ENCODE measurements around the gene BRIP1. TPM values are rescaled to one million over a fixed set of nuclear protein-coding genes. Genes with fewer than 3 reads are reported as not detected.

Gene BRIP1
- polyA plus RNA-seq, 1 of the 3 experiments (the other 2 are of a cell fraction) = 2.0 TPM

GRCh38 chr17:61783556-61784304, 79.6 kb downstream of the BRIP1 start:
- Histone ChIP-seq H3K4me1 (ENCODE audit: control insufficient read depth in 1 of 2, insufficient read depth in 2 of 2, low read depth in 1 of 2, low read length in 1 of 2) (no peaks in the 10 kb centered on the region), H3K4me3 (ENCODE audit: low read depth in 2 of 2, low read length in 1 of 2) (no peak overlapping the region), H2AFZ (ENCODE audit: low read depth) (no peak overlapping the region), H4K20me1 (ENCODE audit: insufficient read depth) (no peaks in the 10 kb centered on the region), H3K27me3 (ENCODE audit: insufficient read depth) (no peaks in the 10 kb centered on the region), H3K4me2 (no peak overlapping the region), H3K27ac (ENCODE audit: low read depth in 2 of 2, low read length in 1 of 2) (no peak overlapping the region), H3K79me2 (ENCODE audit: insufficient read depth) (no peaks in the 10 kb centered on the region), H3K9me3 (no peaks in the 10 kb centered on the region), H3K9ac (no peak overlapping the region), H3K9me2 (no peaks in the 10 kb centered on the region), H3K36me3 (replicated peaks in 1 of 2; ENCODE audit: control insufficient read depth in 1 of 2, insufficient read depth in 2 of 2, low read length in 1 of 2) (peaks cover 3 to 19% of the 10 kb centered on the region in 2 experiments), H3F3A (replicated peaks; ENCODE audit: insufficient read depth) (peaks cover 5% of the 10 kb centered on the region)
- ChIA-PET CTCF (interaction anchor here (0.8 kb wide), 1 partner anchor 28 kb away, joined by 3 read pairs; no protein-coding TSS in a partner anchor), POLR2A (no interaction called here)
- TF ChIP-seq, protein P1, sequence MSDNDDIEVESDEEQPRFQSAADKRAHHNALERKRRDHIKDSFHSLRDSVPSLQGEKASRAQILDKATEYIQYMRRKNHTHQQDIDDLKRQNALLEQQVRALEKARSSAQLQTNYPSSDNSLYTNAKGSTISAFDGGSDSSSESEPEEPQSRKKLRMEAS (IDR thresholded peaks at IDR 0.05; ENCODE audit: low read depth) = no peak
- TF ChIP-seq RXRA (IDR thresholded peaks at IDR 0.05; ENCODE audit: borderline replicate concordance, low read depth) (no peak), NFIC (IDR thresholded peaks at IDR 0.05; ENCODE audit: borderline replicate concordance) (no peak), RAD21 (IDR thresholded peaks at IDR 0.05; ENCODE audit: low read length) (no peak), RFX5 (IDR thresholded peaks at IDR 0.05; ENCODE audit: low read length) (no peak), EZH2phosphoT487 (IDR thresholded peaks at IDR 0.05; ENCODE audit: borderline replicate concordance, low read depth) (no peak)
- no peak for DNase-seq

DNA sequence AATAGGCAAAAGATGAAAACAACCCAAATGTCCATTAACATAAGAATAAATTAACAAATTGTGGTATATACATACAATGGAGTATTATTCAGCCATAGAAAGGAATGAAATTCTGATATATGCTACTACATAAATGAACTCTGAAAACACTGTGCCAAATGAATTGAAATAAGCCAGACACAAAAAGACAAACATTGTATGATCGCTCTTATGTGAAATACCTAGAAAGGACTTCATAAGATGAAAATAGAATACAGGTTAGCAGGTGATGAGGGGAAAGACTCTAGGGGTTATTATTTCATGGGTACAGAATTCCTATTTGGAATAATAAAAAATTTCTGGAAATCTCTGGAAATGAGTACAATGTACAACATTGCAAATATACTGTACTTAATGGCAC, 80.2 kb downstream of the BRIP1 start:
- Histone ChIP-seq H3K27me3 (ENCODE audit: insufficient read depth) (no peaks in the 10 kb centered on the region), H4K20me1 (ENCODE audit: insufficient read depth) (no peaks in the 10 kb centered on the region), H3K4me3 (ENCODE audit: low read depth in 2 of 2, low read length in 1 of 2) (no peak overlapping the region), H3K4me2 (no peak overlapping the region), H3K79me2 (ENCODE audit: insufficient read depth) (no peaks in the 10 kb centered on the region), H3K36me3 (replicated peaks in 1 of 2; ENCODE audit: control insufficient read depth in 1 of 2, insufficient read depth in 2 of 2, low read length in 1 of 2) (peaks cover 3 to 19% of the 10 kb centered on the region in 2 experiments), H3K4me1 (ENCODE audit: control insufficient read depth in 1 of 2, insufficient read depth in 2 of 2, low read depth in 1 of 2, low read length in 1 of 2) (no peaks in the 10 kb centered on the region), H3K9ac (no peak overlapping the region), H3K9me2 (no peaks in the 10 kb centered on the region), H3F3A (replicated peaks; ENCODE audit: insufficient read depth) (peaks cover 5% of the 10 kb centered on the region), H3K27ac (ENCODE audit: low read depth in 2 of 2, low read length in 1 of 2) (no peak overlapping the region), H2AFZ (ENCODE audit: low read depth) (no peak overlapping the region), H3K9me3 (no peaks in the 10 kb centered on the region)
- DNase-seq = no peak
- POLR2A ChIA-PET = no interaction called here
- CTCF ChIA-PET = interaction anchor here (0.8 to 1.0 kb wide), 2 partner anchors 10 to 27 kb away, joined by 3 to 5 read pairs; no protein-coding TSS in a partner anchor
- WGBS (ENCODE audit: low lambda C conversion rate) = 91% methylated on average over 1 of the region's 1 CpG
- TF ChIP-seq IRF3 (IDR thresholded peaks at IDR 0.05; ENCODE audit: low read depth, low read length) (no peak), MXI1 (IDR thresholded peaks at IDR 0.05; ENCODE audit: low read depth, low read length) (no peak), FOXM1 (IDR thresholded peaks at IDR 0.05; ENCODE audit: low read depth) (no peak), RXRA (IDR thresholded peaks at IDR 0.05; ENCODE audit: borderline replicate concordance, low read depth) (no peak), ELF1 (IDR thresholded peaks at IDR 0.05) (no peak), TAF1 (IDR thresholded peaks at IDR 0.05; ENCODE audit: borderline replicate concordance, low read depth, low read length) (no peak), CHD2 (IDR thresholded peaks at IDR 0.05; ENCODE audit: low read length, partially characterized antibody) (no peak)
- TF ChIP-seq, protein P2, sequence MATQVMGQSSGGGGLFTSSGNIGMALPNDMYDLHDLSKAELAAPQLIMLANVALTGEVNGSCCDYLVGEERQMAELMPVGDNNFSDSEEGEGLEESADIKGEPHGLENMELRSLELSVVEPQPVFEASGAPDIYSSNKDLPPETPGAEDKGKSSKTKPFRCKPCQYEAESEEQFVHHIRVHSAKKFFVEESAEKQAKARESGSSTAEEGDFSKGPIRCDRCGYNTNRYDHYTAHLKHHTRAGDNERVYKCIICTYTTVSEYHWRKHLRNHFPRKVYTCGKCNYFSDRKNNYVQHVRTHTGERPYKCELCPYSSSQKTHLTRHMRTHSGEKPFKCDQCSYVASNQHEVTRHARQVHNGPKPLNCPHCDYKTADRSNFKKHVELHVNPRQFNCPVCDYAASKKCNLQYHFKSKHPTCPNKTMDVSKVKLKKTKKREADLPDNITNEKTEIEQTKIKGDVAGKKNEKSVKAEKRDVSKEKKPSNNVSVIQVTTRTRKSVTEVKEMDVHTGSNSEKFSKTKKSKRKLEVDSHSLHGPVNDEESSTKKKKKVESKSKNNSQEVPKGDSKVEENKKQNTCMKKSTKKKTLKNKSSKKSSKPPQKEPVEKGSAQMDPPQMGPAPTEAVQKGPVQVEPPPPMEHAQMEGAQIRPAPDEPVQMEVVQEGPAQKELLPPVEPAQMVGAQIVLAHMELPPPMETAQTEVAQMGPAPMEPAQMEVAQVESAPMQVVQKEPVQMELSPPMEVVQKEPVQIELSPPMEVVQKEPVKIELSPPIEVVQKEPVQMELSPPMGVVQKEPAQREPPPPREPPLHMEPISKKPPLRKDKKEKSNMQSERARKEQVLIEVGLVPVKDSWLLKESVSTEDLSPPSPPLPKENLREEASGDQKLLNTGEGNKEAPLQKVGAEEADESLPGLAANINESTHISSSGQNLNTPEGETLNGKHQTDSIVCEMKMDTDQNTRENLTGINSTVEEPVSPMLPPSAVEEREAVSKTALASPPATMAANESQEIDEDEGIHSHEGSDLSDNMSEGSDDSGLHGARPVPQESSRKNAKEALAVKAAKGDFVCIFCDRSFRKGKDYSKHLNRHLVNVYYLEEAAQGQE (IDR thresholded peaks at IDR 0.05; ENCODE audit: low read depth, low read length) = no peak

Data from SK-N-SH (cell line).